AG10803 (cell line): Measurements from ENCODE around the gene ABCB6.
A peak's percentile ranks its signal among the peaks of the same experiment; 100 is the strongest.

Experiments
- DNase-seq: peaks from one replicate; pipeline ENCODE4 v3.0.0; 2010; ENCODE audit warnings: low read depth
- H3K4me3 ChIP-seq: 2 replicates; pipeline ENCODE4 v1.5.1; 2011; ENCODE audit warnings: mild to moderate bottlenecking, low read length, control low read depth
- TF ChIP-seq, protein P1 (sequence below): conservative IDR thresholded peaks from 2 replicates; pipeline ENCODE4 v1.5.1; 2011; ENCODE audit warnings: mild to moderate bottlenecking, low read length, control low read depth, inconsistent platforms

Gene ABCB6

DNA sequence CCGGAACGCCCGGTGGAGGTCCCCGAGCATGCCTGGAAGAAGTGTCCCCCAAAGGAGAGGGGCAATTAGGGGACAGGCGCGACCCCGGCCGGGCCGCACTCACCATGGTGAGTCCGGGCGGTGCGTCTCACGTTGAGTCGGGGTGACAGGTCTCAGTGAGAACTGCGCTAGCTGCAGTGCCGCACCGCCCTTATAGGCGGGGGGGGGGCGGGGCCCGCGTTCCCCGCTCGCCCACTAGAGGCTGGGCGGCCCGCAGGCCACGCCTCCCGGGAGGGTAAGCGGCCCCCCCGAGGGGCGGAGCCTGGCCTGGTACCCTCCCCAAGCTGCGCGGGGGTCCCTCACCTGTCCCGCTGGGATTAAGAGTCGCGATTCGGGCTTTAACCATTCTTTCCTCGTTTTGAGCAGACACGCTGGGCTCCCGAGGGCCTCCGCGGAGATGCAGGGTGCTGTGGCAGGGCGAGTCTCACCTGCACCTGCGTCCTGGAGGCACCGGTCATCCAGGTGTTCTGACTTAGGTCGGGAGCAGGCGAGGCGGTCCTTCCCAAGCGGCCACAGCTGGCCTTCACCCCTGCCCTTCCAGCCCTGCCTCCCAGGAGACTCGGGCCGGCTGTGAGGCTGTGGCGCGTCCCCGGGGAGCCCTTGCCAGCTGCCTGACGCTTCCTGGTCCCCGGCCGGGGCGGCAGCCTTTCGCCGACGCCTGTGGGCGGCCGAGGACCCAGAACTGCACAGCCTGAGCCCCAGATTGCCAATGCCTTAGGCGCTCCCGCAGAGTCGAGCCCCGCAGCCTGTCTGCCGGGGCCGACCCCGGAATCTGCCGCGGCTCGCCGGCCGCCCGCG, 35.2 kb upstream of the ABCB6 start, which contains the start of gene TUBA4A:
TUBA4A (minus strand) TSS at position 166 of the 837 bp plus-strand sequence; CDS start at position 106, 60 bp downstream.
- TF ChIP-seq, protein P1, sequence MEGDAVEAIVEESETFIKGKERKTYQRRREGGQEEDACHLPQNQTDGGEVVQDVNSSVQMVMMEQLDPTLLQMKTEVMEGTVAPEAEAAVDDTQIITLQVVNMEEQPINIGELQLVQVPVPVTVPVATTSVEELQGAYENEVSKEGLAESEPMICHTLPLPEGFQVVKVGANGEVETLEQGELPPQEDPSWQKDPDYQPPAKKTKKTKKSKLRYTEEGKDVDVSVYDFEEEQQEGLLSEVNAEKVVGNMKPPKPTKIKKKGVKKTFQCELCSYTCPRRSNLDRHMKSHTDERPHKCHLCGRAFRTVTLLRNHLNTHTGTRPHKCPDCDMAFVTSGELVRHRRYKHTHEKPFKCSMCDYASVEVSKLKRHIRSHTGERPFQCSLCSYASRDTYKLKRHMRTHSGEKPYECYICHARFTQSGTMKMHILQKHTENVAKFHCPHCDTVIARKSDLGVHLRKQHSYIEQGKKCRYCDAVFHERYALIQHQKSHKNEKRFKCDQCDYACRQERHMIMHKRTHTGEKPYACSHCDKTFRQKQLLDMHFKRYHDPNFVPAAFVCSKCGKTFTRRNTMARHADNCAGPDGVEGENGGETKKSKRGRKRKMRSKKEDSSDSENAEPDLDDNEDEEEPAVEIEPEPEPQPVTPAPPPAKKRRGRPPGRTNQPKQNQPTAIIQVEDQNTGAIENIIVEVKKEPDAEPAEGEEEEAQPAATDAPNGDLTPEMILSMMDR, result no peak
- peak within 1 kb of the TSS; percentile 67 for H3K4me3 ChIP-seq
- DNase-seq, result peak; percentile 53

DNA sequence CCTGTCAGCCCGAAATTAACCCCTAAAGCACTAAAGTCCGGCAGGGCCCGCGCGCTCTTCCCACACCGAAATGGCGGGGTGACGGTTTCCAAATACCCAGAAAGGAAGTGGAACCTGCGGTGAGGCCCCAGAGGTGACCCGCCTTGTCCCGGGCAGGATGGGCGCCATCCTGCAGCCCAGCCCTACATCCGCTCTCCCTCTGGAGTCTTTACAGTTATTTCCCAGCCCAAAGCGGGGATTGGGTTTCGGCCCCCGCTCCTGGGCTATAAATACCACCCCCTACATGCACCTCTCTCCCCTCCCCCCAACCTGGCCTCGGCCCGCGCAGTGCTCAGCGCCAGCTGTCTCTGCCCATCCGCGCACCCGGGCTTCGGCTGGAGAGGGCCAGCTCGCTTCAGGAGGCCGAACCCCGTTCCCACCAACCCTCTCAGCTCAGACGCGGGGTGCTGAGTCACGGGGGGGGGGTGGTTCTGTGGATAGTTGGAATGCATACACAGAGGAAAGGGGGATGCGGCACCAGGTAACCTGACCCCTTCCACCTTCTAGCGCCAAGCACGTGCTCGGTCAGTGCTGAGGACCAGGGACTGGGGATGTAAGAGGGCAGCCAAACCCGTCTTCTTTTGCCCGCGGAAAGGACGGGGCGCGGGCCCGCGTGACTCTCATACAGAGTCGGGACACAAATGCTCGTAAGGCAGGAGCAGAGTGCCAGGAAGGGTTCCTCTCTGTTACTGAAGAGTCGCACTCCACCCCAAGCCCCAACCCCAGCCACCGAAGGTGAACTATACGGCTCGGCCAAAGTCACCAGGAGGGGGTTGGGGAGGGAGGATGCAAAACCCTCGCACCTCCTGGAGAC, 34.4 kb upstream of the ABCB6 start, which contains the start of gene TUBA4B:
TUBA4B (plus strand) TSS at position 344 of the 853 bp plus-strand sequence; CDS start at position 509, 165 bp downstream.
- TF ChIP-seq, protein P1, result no peak
- no peak for DNase-seq
- peak within 1 kb of the TSS; percentile 67 for H3K4me3 ChIP-seq

DNA sequence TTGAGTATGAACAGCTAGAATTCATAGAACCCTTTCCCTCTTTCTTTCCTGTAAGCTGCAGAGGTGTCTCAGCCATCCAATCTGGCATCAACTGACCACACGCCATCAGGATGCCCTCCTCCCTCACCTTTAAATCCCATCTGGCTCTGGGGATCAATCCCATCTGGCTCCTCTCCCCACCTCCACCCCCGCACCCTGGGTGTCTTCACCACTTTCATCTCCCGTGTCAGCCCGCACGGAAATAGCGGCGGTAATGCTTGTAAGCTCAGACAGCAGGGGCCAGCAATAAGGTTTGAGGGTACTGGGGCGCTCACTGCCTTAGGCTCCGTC, 33.8 kb upstream of the ABCB6 start:
- DNase-seq, result no peak
- TF ChIP-seq, protein P1, result no peak
- peak overlapping the region; percentile 67 for H3K4me3 ChIP-seq

DNA sequence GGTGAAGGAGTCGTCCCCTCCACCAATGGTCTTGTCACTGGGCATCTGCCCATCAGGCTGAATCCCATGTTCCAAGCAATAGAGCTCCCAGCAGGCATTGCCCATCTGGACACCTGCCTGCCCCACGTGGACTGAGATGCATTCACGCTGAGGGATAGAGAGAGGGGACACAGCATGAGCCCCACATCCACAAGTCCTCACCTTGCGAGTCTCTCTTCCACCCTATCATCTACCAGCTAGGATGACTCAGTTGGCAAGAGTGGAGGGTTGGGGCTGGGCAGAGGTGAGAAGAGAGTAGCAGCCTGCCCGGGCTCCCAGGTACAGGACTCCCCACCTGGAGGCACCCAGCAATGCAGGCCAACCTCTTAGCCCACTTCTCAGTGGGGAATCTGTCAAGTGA, 33.3 kb upstream of the ABCB6 start:
- DNase-seq, result no peak
- no peak overlapping the region for H3K4me3 ChIP-seq
- TF ChIP-seq, protein P1, result no peak

DNA sequence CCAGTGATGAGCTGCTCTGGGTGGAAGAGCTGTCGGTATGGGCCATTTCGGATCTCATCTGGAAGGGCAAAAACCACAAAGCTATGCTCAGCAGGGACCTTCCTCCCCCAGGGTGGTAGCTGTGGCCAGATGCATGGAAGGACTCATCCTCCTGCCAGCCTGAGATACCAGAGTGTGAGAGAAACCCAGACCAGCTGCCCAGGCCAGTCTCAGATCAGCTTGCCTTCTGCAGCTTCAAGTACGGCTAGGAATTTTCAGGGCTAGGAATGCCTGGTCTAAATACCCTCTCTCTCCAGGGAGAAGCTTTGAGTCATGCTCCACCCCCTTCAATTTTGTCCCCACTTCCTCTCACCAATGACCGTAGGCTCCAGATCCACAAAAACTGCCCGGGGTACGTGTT, 32.9 kb upstream of the ABCB6 start:
- TF ChIP-seq, protein P1, result no peak
- peak; percentile 55 for DNase-seq
- no peak overlapping the region for H3K4me3 ChIP-seq

DNA sequence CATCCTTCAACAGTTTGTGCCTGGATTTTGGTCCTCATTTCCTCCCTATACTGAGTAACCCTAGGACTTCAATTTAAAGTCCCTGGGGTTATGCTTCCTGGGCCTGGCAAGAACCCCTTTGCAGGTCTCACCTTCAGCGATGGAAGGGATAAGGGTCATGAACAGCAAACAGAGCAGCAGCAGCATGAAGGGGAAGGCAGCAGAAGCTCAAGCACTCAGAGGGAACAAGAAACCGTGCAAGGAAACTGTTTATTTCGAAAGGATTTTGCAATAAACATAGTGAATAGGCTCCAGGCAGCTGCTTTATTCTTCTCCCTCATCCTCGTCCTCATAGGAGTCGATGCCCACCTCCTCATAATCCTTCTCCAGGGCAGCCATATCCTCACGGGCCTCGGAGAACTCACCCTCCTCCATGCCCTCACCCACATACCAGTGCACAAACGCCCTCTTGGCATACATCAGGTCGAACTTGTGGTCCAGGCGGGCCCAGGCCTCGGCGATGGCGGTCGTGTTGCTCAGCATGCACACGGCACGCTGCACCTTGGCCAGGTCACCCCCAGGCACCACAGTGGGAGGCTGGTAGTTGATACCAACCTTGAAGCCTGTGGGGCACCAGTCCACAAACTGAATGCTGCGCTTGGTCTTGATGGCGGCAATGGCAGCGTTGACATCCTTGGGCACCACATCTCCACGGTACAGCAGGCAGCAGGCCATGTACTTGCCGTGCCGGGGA, 31.5 kb upstream of the ABCB6 start:
- DNase-seq, result no peak
- TF ChIP-seq, protein P1, result no peak
- no peak overlapping the region for H3K4me3 ChIP-seq
